ENCODE results near the gene THEMIS. TPM values are rescaled to one million over a fixed set of nuclear protein-coding genes. Genes with fewer than 3 reads are reported as not detected.

The THEMIS gene
- total RNA-seq, 1 donor from 2014 or later = not detected

- Histone ChIP-seq H4K20me1 (ENCODE audit: low read depth) (no peaks in the 10 kb centered on the region), H3K9me3 (ENCODE audit: low read depth) (no peaks in the 10 kb centered on the region), H3K9ac (no peak overlapping the region), H2AFZ (replicated peaks) (peak overlapping the region; percentile 83), H3K36me3 (no peaks in the 10 kb centered on the region), H3K27ac (no peak overlapping the region), H3F3A (ENCODE audit: low read depth) (no peaks in the 10 kb centered on the region), H3K4me3 (no peak overlapping the region), H3K4me2 (peak overlapping the region; percentile 61), H3K4me1 (peaks cover 3% of the 10 kb centered on the region), H3K27me3 (no peaks in the 10 kb centered on the region), H3K79me2 (ENCODE audit: low read depth) (no peaks in the 10 kb centered on the region)
- TF ChIP-seq EZH2phosphoT487 (IDR thresholded peaks at IDR 0.05) (no peak), EZH2 (IDR thresholded peaks at IDR 0.05) (no peak), CTCF (IDR thresholded peaks at IDR 0.05) (no peak)
- Mint-ChIP-seq H3K36me3 (no peaks in the 10 kb centered on the region), H3K27me3 (ENCODE audit: insufficient read depth, low read depth) (no peaks in the 10 kb centered on the region), H3K4me3 (no peak overlapping the region), H3K4me1 (peaks cover 2% of the 10 kb centered on the region), H3K9me3 (no peaks in the 10 kb centered on the region), H3K27ac (no peak overlapping the region)
- DNase-seq (ENCODE audit: low spot score) = peak; percentile 78
Observed at GRCh38 chr6:127879685-127880084, 21.2 kb downstream of the THEMIS start.

- no peak for TF ChIP-seq EZH2phosphoT487 (IDR thresholded peaks at IDR 0.05)
- no peak for TF ChIP-seq EZH2 (IDR thresholded peaks at IDR 0.05)
- no peak for TF ChIP-seq CTCF (IDR thresholded peaks at IDR 0.05)
- H3K36me3 Mint-ChIP-seq = no peaks in the 10 kb centered on the region
- H3K4me3 Mint-ChIP-seq = no peak overlapping the region
Observed at GRCh38 chr6:127878115-127878514, 22.7 kb downstream of the THEMIS start.

GRCh38 chr6:127877231-127877630, 23.6 kb downstream of the THEMIS start:
- Mint-ChIP-seq H3K4me3 (no peak overlapping the region), H3K9me3 (peaks cover 5% of the 10 kb centered on the region), H3K36me3 (no peaks in the 10 kb centered on the region), H3K4me1 (peaks cover 2% of the 10 kb centered on the region), H3K27me3 (ENCODE audit: insufficient read depth, low read depth) (no peaks in the 10 kb centered on the region), H3K27ac (no peak overlapping the region)
- Histone ChIP-seq H3K9me3 (ENCODE audit: low read depth) (no peaks in the 10 kb centered on the region), H3K27ac (no peak overlapping the region), H3K79me2 (ENCODE audit: low read depth) (no peaks in the 10 kb centered on the region), H3K9ac (no peak overlapping the region), H3K36me3 (no peaks in the 10 kb centered on the region), H3K4me2 (no peak overlapping the region), H3K4me1 (peaks cover 3% of the 10 kb centered on the region), H3F3A (ENCODE audit: low read depth) (no peaks in the 10 kb centered on the region), H3K27me3 (no peaks in the 10 kb centered on the region), H4K20me1 (ENCODE audit: low read depth) (no peaks in the 10 kb centered on the region), H2AFZ (replicated peaks) (no peak overlapping the region), H3K4me3 (no peak overlapping the region)
- no peak for TF ChIP-seq CTCF (IDR thresholded peaks at IDR 0.05)
- no peak for TF ChIP-seq EZH2 (IDR thresholded peaks at IDR 0.05)
- TF ChIP-seq EZH2phosphoT487 (IDR thresholded peaks at IDR 0.05) = no peak
- DNase-seq (ENCODE audit: low spot score) = no peak

More at GRCh38 chr6:127878115-127878514, 22.7 kb downstream of the THEMIS start:
- no peaks in the 10 kb centered on the region for H3K79me2 ChIP-seq (ENCODE audit: low read depth)
- H3K4me1 ChIP-seq = peaks cover 3% of the 10 kb centered on the region
- H3K9me3 ChIP-seq (ENCODE audit: low read depth) = no peaks in the 10 kb centered on the region
- H4K20me1 ChIP-seq (ENCODE audit: low read depth) = no peaks in the 10 kb centered on the region
- Mint-ChIP-seq H3K9me3 (peaks cover 1% of the 10 kb centered on the region), H3K27ac (no peak overlapping the region), H3K27me3 (ENCODE audit: insufficient read depth, low read depth) (no peaks in the 10 kb centered on the region), H3K4me1 (peaks cover 2% of the 10 kb centered on the region)
- H3K9ac ChIP-seq = no peak overlapping the region
- H3F3A ChIP-seq (ENCODE audit: low read depth) = no peaks in the 10 kb centered on the region
- no peak for DNase-seq (ENCODE audit: low spot score)
- no peak overlapping the region for H3K4me2 ChIP-seq
- no peak overlapping the region for H2AFZ ChIP-seq (replicated peaks)
- no peak overlapping the region for H3K4me3 ChIP-seq
- H3K27me3 ChIP-seq = no peaks in the 10 kb centered on the region
- H3K27ac ChIP-seq = no peak overlapping the region
- H3K36me3 ChIP-seq = no peaks in the 10 kb centered on the region
